GM21447 (cell line): ENCODE measurements around the gene SV2A.
A peak's percentile ranks its signal among the peaks of the same experiment; 100 is the strongest.
"Not testable (repeated sequence)": the region's sequence is repeated elsewhere in the genome, so short reads cannot be mapped to it uniquely, and the experiment has no call there.

ENCODE experiments used
- ATAC-seq: cut with Tn5 transposase; IDR thresholded peaks from one replicate; pipeline ENCODE4 v1.9.1; 2021; ENCODE audit not compliant: unreplicated experiment

The SV2A gene

DNA sequence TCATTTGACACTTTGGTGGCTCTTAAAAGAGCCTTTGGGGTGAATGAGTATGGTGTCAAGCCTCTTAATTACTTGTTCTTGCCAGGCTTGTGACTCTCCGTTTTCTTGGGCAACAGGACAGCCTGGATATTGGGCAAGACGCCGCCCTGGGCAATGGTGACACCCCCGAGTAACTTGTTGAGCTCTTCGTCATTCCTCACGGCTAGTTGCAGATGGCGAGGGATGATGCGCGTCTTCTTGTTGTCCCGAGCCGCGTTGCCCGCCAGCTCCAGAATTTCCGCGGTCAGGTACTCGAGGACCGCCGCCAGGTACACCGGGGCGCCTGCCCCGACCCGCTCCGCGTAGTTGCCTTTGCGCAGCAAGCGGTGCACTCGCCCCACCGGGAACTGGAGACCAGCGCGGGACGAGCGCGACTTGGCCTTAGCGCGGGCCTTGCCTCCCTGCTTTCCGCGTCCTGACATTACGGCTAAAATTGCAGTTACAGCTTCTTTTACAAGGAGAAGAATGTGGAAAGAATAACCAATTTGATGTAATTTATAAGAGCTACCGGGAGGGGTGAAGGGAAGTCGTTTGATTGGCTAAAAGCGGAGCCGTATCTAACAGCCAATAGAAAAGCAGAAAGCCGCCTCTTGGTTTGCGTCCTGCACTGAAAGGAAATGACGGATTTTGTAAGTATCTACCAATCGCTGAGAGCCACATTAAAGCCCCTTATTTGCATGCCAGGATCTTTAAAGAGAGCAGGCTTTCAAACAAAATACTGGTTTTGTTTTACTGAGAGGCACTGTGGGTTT is 30.0 kb downstream of the SV2A start:
- peak; percentile 51 for ATAC-seq

DNA sequence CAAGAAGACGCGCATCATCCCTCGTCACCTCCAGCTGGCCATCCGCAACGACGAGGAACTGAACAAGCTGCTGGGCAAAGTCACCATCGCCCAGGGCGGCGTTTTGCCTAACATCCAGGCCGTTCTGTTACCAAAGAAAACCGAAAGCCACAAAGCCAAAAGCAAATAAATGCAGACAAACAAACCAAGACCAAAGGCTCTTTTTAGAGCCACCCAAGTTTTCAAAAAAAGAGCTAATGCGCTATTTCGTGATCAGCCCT is 30.5 kb downstream of the SV2A start:
- not testable (repeated sequence) for ATAC-seq

- ATAC-seq, result peak; percentile 49
These were observed 31.0 kb downstream of the SV2A start for GRCh38 chr1:149886396-149887195.

GRCh38 chr1:149886121-149886395 is 31.6 kb downstream of the SV2A start:
- not testable (repeated sequence) for ATAC-seq

DNA sequence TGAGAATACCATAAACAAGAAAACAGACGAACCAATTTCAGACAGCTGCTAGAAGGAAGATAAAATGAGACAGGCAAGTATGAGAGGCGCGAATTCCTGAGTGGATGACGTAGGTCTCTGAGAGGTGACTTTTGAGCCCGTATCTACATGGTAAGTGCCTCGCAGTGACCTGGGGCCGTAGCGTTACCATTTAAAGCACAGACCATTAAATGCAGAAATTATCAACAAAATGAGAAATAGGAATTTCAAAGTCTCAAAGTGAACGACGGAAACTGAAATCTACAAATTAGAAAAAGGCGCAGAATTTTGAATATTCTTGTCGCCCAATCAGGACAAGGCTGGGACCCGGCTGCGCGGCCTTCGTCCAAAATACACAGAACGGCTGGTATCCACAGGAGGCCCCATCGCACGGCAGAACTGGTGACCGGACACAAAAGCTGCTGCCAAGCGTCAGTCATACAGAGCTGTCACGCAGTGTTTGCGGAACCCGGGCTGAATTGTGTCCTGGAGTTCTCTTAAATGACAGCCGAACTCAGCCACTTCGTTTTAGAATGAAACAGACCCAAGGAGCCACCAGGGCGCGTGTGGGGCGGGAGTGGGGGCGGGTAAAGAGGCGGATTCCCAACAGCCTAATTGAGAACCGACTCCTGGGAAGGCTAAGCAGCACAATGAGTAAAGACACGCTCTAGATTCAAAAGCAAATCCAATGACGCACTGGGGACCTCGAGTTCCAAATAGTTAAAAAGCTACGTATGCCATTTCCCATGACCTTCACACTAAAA is 32.1 kb downstream of the SV2A start:
- ATAC-seq, result no peak

DNA sequence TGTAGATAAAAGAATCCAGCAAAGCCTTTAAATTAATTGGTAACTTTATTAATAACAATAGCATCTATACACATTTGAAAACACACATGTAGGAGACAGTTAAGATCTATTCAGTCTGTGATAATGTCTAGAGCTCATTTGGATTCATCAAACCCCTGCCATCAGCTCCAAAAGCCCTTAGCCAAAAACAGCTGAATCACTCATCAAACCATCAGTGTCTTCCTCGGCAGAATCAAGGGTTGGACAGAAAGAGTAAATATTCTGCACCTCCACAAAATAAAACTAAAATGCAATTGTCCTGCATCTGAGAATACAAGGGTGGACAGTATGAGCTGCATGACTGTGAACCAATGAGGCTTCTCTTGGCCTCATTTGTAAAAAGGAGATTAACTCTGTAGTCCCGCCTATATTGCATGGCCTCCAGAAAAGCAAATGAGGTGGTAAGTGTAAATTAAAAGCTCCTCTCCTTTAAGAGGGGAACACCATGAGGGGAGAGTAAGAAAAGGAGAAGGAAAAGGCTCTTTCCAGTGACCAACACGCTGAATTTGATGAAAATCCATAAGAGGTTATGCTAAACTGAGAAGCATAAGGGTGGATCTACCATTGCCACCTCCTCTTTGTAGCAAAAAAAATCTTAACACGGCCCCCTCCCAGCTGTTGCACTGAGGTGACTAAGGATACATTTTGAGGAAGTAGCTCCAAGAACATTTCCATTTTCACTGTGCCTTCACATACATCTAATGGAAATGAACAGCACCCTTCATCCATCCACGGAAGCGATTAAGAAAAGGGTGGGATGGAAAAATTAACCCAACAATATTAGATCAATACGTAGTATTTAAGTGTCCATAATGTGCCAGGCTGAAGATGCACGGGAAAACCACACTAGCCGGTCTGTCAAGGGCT is 33.0 kb downstream of the SV2A start:
- ATAC-seq, result no peak

- ATAC-seq, result no peak
These were observed 33.9 kb downstream of the SV2A start for GRCh38 chr1:149883598-149884247.

DNA sequence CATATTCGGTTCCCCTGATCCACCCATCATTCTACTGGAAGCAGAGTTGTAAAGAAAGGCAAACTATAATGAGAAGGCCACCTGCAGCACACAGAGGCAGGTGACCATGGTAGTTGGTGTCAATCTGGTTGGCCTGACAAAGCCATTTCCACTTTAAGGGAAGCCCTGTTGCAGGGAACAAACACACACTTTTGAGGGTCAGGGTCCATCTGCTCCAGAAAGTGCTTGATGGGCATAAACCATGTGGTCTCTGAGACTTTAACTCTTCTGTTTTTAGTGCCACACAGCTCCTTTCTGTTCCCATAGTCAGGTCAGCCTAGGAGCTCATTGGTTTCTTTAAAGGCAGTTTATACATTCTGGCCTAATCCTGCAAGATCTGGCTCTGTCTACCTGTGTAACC is 35.8 kb downstream of the SV2A start:
- ATAC-seq, result no peak

- no peak for ATAC-seq
These were observed 38.1 kb downstream of the SV2A start for GRCh38 chr1:149879556-149879955.

DNA sequence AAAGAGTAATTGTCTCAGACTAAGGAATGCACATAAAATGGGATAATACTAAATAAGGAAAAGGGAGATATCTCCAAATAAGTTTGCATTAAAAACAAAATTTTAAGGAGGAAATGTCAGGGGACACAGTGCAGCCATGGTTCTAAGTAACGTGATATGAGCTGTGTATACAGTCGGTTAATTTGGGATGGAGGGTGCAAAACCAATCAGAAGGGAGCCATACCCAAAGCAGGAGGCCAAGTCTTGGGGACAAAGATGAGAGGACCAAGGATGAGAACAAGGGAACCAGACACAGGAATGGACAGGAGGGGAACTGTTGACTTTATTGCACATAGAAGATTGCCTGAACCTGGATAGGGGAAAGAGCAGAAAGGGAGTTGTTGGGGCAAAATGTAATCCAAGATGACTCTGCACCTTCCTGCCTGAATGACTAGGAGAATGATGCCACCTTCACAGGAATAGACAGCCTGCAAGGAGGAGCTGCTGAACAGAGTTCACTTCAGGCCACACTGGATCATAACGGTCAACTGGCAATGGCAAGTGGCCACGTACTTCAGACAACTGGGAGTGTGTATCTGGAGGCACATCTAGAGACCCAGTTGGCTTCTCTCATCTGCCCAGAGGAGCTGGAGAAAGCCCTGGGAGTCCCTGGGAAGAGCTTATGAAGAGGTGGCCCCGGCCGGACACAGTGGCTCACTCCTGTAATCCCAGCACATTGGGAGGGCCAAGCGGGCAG is 40.3 kb downstream of the SV2A start:
- ATAC-seq, result no peak

- not testable (repeated sequence) for ATAC-seq
These were observed 44.6 kb downstream of the SV2A start for GRCh38 chr1:149873060-149873459.

GRCh38 chr1:149866887-149867286 is 50.8 kb downstream of the SV2A start:
- ATAC-seq, result not testable (repeated sequence)

DNA sequence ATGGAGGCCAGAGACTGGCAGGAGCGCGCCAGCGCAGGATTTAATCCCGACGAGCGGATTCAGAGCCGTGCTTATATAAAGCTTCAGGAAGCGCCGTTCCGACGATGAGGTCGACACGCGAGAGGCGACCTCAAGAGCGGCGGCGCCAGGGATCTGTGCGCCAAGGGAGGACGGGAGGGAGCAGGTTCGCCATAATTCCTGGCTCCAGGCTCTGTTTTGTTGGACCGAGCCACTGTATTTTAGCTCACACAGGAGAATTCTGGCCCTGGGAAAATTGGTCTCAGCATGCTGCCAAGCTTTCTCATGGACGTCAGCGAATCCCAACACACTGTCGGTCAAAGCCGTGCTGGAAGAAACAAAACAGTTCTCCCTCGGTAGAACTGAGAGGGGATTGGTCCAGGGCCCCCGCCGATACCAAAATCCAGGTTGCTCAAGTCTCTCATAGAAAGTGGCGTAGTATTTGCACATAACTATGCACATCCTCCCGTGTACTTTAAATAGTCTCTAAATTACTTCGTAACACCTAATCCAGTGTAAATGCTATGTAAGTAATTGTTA is 56.1 kb downstream of the SV2A start:
- not testable (repeated sequence) for ATAC-seq

DNA sequence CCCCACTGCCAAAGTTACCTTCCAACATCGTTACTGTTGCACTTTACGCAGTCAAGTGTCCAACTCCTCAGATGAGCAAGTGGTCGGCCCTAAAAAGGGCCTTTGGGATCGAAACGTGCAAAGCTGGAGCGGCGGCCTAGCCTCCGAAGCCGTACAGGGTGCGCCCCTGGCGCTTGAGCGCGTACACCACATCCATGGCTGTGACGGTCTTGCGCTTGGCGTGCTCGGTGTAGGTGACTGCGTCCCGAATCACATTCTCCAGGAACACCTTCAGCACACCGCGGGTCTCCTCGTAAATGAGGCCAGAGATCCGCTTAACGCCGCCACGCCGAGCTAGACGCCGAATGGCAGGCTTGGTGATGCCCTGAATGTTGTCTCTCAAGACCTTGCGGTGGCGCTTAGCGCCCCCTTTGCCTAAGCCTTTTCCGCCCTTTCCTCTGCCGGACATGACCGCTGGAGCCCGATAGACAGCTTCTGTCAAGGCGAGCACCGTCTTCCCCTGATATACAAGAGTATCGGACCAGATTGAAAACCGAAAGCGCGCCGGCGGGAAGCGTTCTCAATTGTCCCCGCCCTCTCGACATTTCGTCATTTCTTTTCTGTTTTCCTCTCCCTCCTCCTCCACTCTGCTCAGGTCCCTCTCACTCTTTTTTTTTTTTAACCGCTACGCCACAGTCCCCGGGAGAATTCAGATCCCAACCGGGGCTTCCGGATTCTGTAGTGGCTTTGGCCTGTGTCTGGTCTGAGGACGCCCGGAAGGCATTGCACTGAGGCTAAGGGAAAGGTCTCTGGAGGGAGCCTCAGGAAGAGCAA is 56.8 kb downstream of the SV2A start:
- ATAC-seq, result peak; percentile 58

- ATAC-seq, result peak; percentile 2
These were observed 57.4 kb downstream of the SV2A start for GRCh38 chr1:149860271-149860670.
